H9 (cell line): ENCODE results near the gene PGS1. TPM values are rescaled to one million over a fixed set of nuclear protein-coding genes. Genes with fewer than 3 reads are reported as not detected.

Source experiments
- DNase-seq: peaks from one replicate; pipeline ENCODE4 v3.0.0-alpha.2; 2017
- H2AFZ ChIP-seq: one replicate; pipeline ENCODE4 v1.6.1; 2013; ENCODE audit warnings: mild to moderate bottlenecking, low read length, control low read depth, moderate library complexity
- H2AK5ac ChIP-seq: 2 replicates; pipeline ENCODE4 v1.6.1; 2013; ENCODE audit warnings: low read length, control low read depth, mixed read lengths; ENCODE audit not compliant: insufficient read length
- H2BK120ac ChIP-seq: one replicate; pipeline ENCODE4 v1.6.1; 2013; ENCODE audit warnings: low read depth, mild to moderate bottlenecking, low read length, control low read depth, inconsistent platforms; ENCODE audit not compliant: poor library complexity, severe bottlenecking
- H2BK12ac ChIP-seq: 2 replicates; pipeline ENCODE4 v1.6.1; 2013; ENCODE audit warnings: low read length, control low read depth, mixed read lengths, low read depth; ENCODE audit not compliant: insufficient read length
- H2BK15ac ChIP-seq: 2 replicates; pipeline ENCODE4 v1.6.1; 2013; ENCODE audit warnings: low read depth, low read length, control low read depth
- H2BK20ac ChIP-seq: one replicate; pipeline ENCODE4 v1.6.1; 2013; ENCODE audit warnings: low read depth, mild to moderate bottlenecking, low read length, control low read depth, inconsistent platforms; ENCODE audit not compliant: poor library complexity, severe bottlenecking
- H2BK5ac ChIP-seq: 2 replicates; pipeline ENCODE4 v1.6.1; 2013; ENCODE audit warnings: low read length, control low read depth, mixed read lengths; ENCODE audit not compliant: insufficient read length
- H3K14ac ChIP-seq: 2 replicates; pipeline ENCODE4 v1.6.1; 2013; ENCODE audit warnings: low read length, control low read depth; ENCODE audit not compliant: insufficient read depth
- H3K18ac ChIP-seq: 2 replicates; pipeline ENCODE4 v1.6.1; 2013; ENCODE audit warnings: low read depth, mild to moderate bottlenecking, mixed read lengths, low read length, control low read depth; ENCODE audit not compliant: insufficient read length
- H3K23ac ChIP-seq: 2 replicates; pipeline ENCODE4 v1.6.1; 2013; ENCODE audit warnings: low read length, control low read depth, mixed read lengths, low read depth; ENCODE audit not compliant: insufficient read length
- H3K23me2 ChIP-seq: 2 replicates; pipeline ENCODE4 v1.6.1; 2013; ENCODE audit warnings: low read depth, mild to moderate bottlenecking, mixed read lengths, low read length, control low read depth; ENCODE audit not compliant: insufficient read length, poor library complexity, severe bottlenecking
- H3K27ac ChIP-seq: 2 replicates; pipeline ENCODE4 v1.5.1; 2013; ENCODE audit warnings: low read length, control low read depth, mixed read lengths, low read depth; ENCODE audit not compliant: insufficient read length
- H3K27me3 ChIP-seq: 2 replicates; pipeline ENCODE4 v1.6.1; 2013; ENCODE audit warnings: low read length, control low read depth, inconsistent platforms; ENCODE audit not compliant: insufficient read depth
- H3K4ac ChIP-seq: 2 replicates; pipeline ENCODE4 v1.6.1; 2013; ENCODE audit warnings: low read depth, mild to moderate bottlenecking, control low read depth, inconsistent platforms, low read length, moderate library complexity
- H3K4me1 ChIP-seq: 2 replicates; pipeline ENCODE4 v1.6.1; 2013; ENCODE audit warnings: low read length, control low read depth, inconsistent platforms; ENCODE audit not compliant: insufficient read depth
- H3K4me2 ChIP-seq: 2 replicates; pipeline ENCODE4 v1.6.1; 2013; ENCODE audit warnings: low read length, control low read depth, mixed read lengths; ENCODE audit not compliant: insufficient read length, insufficient read depth
- H3K56ac ChIP-seq: 2 replicates; pipeline ENCODE4 v1.6.1; 2013; ENCODE audit warnings: low read depth, mild to moderate bottlenecking, mixed read lengths, low read length, control low read depth; ENCODE audit not compliant: insufficient read length
- H3K79me1 ChIP-seq: 2 replicates; pipeline ENCODE4 v1.6.1; 2013; ENCODE audit warnings: low read depth, mild to moderate bottlenecking, moderate library complexity, low read length, control low read depth, inconsistent platforms; ENCODE audit not compliant: insufficient read depth, poor library complexity, severe bottlenecking
- H3K79me2 ChIP-seq: 2 replicates; pipeline ENCODE4 v1.6.1; 2013; ENCODE audit warnings: low read length, control low read depth, inconsistent platforms; ENCODE audit not compliant: insufficient read depth
- H3K9ac ChIP-seq: 2 replicates; pipeline ENCODE4 v1.6.1; 2013; ENCODE audit warnings: low read length, control low read depth, mixed read lengths; ENCODE audit not compliant: insufficient read length; ENCODE audit errors: extremely low read depth
- H3K9me3 ChIP-seq: one replicate; pipeline ENCODE4 v1.6.1; 2013; ENCODE audit warnings: low read depth, low read length, inconsistent platforms; ENCODE audit not compliant: control insufficient read depth
- H3T11ph ChIP-seq: one replicate; pipeline ENCODE4 v1.6.1; 2013; ENCODE audit warnings: mild to moderate bottlenecking, low read length, control low read depth, inconsistent platforms
- H4K20me1 ChIP-seq: one replicate; pipeline ENCODE4 v1.6.1; 2013; ENCODE audit not compliant: control insufficient read depth, insufficient read length, insufficient read depth
- H4K5ac ChIP-seq: 2 replicates; pipeline ENCODE4 v1.6.1; 2013; ENCODE audit warnings: low read depth, mild to moderate bottlenecking, mixed read lengths, low read length, control low read depth; ENCODE audit not compliant: insufficient read length
- H4K8ac ChIP-seq: replicated peaks from 2 replicates; pipeline ENCODE4 v1.6.1; 2013; ENCODE audit warnings: low read length, control low read depth, mixed read lengths, low read depth; ENCODE audit not compliant: insufficient read length
- H4K91ac ChIP-seq: 2 replicates; pipeline ENCODE4 v1.6.1; 2013; ENCODE audit warnings: low read depth, mild to moderate bottlenecking, moderate library complexity, mixed read lengths, low read length, control low read depth; ENCODE audit not compliant: insufficient read length
- H3K27ac Mint-ChIP-seq, 3 experiments: 2 replicates in 2 of 3; 3 replicates in 1 of 3; pipeline ENCODE4 v1.8.0; 2020 to 2021; ENCODE audit warnings: mixed read lengths in 3 of 3, mild to moderate bottlenecking in 1 of 3, moderate library complexity in 1 of 3
- H3K27me3 Mint-ChIP-seq: 2 replicates; pipeline ENCODE4 v1.8.0; 2021; ENCODE audit warnings: low read depth, mild to moderate bottlenecking, moderate library complexity, mixed read lengths
- H3K36me3 Mint-ChIP-seq, 3 experiments: 2 replicates in 2 of 3; 3 replicates in 1 of 3; pipeline ENCODE4 v1.8.0; 2020 to 2021; ENCODE audit warnings: low read depth in 3 of 3, mixed read lengths in 3 of 3; ENCODE audit not compliant: insufficient read depth in 1 of 3
- H3K4me1 Mint-ChIP-seq, 2 experiments: 2 replicates each; pipeline ENCODE4 v1.8.0; 2020; ENCODE audit warnings: mixed read lengths in 2 of 2
- H3K4me3 Mint-ChIP-seq, 2 experiments: 2 replicates in 1 of 2; 3 replicates in 1 of 2; pipeline ENCODE4 v1.8.0; 2020 to 2021; ENCODE audit warnings: mild to moderate bottlenecking in 2 of 2, mixed read lengths in 2 of 2, moderate library complexity in 1 of 2
- H3K9me3 Mint-ChIP-seq, 2 experiments: 2 replicates in 1 of 2; 3 replicates in 1 of 2; pipeline ENCODE4 v1.8.0; 2020; ENCODE audit warnings: mild to moderate bottlenecking in 2 of 2, mixed read lengths in 2 of 2, moderate library complexity in 1 of 2
- CTCF ChIP-seq: fragments of 200-600 bp; sonication (generic); conservative IDR thresholded peaks from 3 replicates; pipeline ENCODE4 v1.8.0; 2021; ENCODE audit warnings: antibody characterized with exemption, mild to moderate bottlenecking
- WGBS: extraction: QIAGEN DNeasy Blood & Tissue Kit; methylation state at CpG from one replicate; pipeline ENCODE4 v1.1.7; 2013; ENCODE audit warnings: missing lambda C conversion rate, low lambda C conversion rate, mixed read lengths; ENCODE audit not compliant: insufficient read length; ENCODE audit errors: extremely low coverage; 5-methylcytosine and 5-hydroxymethylcytosine counted together
- total RNA-seq: library from RNA; stranded (reverse); gene quantifications from 2 replicates; pipeline ENCODE4 v1.2.1, GENCODE V29; 2021

Gene PGS1
- total RNA-seq, 1 experiment from 2014 or later = 45.7 TPM

- Histone ChIP-seq H4K91ac (no peak overlapping the region), H3K4me2 (no peak overlapping the region)
These were observed 43.2 kb upstream of the PGS1 start for GRCh38 chr17:78335209-78335608.

More at GRCh38 chr17:78335209-78335608, 43.2 kb upstream of the PGS1 start:
- Mint-ChIP-seq H3K27ac (no peak overlapping the region), H3K9me3 (no peaks in the 10 kb centered on the region), H3K4me3 (no peak overlapping the region), H3K4me1 (peaks cover 9 to 16% of the 10 kb centered on the region in 2 experiments), H3K27me3 (peaks cover 9% of the 10 kb centered on the region), H3K36me3 (no peaks in the 10 kb centered on the region)
- H2BK120ac ChIP-seq = no peak overlapping the region
- H2BK5ac ChIP-seq = no peak overlapping the region
- no peak for TF ChIP-seq CTCF
- no peak overlapping the region for H2BK15ac ChIP-seq
- H4K8ac ChIP-seq = no peak overlapping the region
- 0 out of 2 replicates have a peak, but pooled peaks cover 4% of the 10 kb centered on the region for H3K4me1 ChIP-seq
- no peak overlapping the region for H3K4ac ChIP-seq
- no peak for DNase-seq
- no peak overlapping the region for H2AFZ ChIP-seq
- no peaks in the 10 kb centered on the region for H3K79me1 ChIP-seq
- no peaks in the 10 kb centered on the region for H3K27me3 ChIP-seq
- no peak overlapping the region for H3T11ph ChIP-seq
- H2BK20ac ChIP-seq = no peak overlapping the region
- no peak overlapping the region for H3K56ac ChIP-seq
- H4K20me1 ChIP-seq = no peaks in the 10 kb centered on the region
- H4K5ac ChIP-seq = no peak overlapping the region
- no peak overlapping the region for H3K23ac ChIP-seq
- no peak overlapping the region for H3K18ac ChIP-seq
- H3K9ac ChIP-seq = no peak overlapping the region
- no peak overlapping the region for H2BK12ac ChIP-seq
- H3K14ac ChIP-seq = no peak overlapping the region
- no peaks in the 10 kb centered on the region for H3K9me3 ChIP-seq
- no peaks in the 10 kb centered on the region for H3K23me2 ChIP-seq
- no peak overlapping the region for H2AK5ac ChIP-seq
- no peaks in the 10 kb centered on the region for H3K79me2 ChIP-seq
- WGBS = no CpG with 5 or more reads among the region's 11 CpGs
- no peak overlapping the region for H3K27ac ChIP-seq
